NK-92 (cell line): ENCODE data around the gene GBX1.

Experiments used
- DNase-seq: peaks from one replicate; lab custom pipeline; 2025; ENCODE audit not compliant: unreplicated experiment; lab: John Stamatoyannopoulos, UW

GBX1 gene

DNA sequence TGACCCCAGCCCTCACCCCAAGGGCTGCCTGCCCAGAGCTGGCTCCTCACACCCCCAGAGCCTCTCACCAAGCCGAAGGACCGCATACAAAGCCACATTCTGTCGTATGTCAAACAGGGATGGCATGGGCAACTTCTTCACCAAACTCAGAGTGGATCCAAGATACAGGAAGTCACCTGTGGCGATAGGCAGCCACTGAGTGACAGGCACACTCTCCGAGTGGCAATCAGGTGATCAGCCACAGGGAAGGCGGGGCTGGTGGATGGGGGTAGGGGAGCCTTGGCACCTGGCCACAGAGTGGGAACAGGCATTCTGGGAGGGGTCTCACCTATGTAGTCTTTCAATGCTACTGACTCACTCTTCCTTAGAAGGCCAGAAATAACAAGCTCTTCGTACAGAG, 26.7 kb upstream of the GBX1 start:
- no peak for DNase-seq

DNA sequence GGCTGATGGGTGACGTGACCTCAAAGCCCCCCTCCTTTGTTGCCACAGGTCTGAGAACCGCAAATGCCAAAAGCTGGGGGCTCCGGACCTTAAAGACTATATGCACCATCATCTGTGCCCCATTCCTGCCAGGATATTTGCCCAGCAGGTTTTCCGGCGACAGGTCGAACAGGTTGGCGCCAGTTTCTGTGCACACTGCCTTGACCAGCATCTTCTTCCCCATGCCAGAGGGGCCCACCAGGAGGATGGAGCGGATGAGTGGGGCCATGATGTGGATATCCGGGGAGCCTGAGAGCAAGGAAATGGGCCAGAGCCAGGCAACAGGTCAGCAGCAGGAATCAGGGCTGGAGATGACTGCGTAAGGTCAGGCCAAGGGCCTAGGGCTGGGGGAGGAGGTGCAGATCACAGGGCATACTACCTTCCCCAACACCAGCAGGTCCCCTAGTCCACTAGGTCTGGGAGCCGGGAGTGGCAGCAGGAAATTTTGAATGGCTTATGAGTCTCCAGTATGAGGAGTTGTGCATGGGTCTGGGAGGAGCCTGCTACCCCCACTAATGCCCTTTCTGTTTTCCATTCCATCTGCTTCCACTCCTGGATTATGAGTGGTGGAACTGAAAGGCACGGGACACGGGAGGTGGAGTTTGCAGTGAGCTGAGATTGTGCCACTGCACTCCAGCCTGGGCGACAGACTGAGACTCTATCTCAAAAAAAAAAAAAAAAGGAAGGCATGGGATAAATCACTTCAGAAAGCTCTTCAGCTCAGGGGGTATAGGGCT, 25.9 kb upstream of the GBX1 start:
- no peak for DNase-seq

DNA sequence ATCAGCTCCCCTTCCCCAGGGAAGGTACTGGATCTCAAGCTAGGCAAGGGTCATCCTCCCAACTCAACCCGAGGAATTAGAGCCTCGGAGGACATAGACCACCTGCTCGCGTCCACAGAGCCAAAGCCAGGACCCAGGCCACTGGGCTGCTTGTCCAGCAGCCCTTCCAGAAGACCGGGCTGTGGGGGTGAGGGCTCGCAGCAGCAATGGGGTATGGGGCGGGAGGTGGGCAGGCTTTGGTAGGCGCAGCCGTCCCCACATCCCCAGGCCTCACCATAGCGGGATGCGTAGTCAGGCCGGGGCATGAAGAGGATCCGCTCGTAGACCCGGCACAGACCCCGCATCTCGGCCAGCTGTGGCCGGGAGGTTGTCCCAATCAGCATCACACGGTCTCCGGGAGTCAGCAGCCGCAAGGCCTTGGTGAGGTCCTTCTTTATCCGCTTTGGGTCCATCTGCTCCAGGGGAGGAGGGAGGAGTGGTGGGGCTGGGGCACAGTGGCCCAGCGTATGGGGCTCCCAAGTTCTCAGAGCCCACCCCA, 24.6 kb upstream of the GBX1 start:
- DNase-seq: no peak

DNA sequence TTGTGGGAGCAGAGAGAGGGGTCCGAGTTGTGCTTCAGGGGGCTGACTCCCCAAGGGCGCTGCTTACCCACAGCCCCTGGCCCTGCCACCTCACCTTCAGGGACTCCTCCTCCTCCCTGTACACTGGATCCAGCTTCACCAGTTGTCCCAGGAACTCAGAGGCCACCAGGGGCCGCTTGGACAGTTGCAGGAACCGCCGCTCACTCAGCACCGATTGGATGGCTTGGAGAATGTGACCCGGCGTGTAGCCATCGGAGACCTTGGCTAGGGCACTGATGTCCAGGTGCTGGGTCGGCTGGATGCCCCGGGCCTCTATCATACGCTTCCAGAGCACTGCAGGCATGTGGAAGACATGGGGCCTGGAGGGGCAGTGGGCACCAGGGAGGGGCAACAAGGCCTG, 24.1 kb upstream of the GBX1 start:
- DNase-seq: no peak

DNA sequence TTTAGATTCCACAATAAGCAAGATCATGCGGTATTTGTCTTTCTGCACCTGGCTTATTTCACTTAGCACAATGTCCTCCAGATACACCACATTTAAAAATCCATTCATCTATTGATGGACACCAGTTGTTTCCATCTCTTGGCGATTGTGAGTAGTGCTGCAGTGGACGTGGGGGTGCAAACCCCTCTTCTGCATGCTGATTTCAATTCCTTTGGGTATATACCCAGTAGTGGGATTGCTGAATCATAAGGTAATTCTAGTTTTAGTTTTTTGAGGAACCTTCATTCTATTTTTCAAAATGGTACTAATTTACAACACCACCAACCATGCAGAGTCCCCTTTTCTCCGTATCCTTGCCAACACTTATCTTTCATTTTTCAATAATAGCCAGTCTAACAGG, 21.5 kb upstream of the GBX1 start:
- DNase-seq: no peak

DNA sequence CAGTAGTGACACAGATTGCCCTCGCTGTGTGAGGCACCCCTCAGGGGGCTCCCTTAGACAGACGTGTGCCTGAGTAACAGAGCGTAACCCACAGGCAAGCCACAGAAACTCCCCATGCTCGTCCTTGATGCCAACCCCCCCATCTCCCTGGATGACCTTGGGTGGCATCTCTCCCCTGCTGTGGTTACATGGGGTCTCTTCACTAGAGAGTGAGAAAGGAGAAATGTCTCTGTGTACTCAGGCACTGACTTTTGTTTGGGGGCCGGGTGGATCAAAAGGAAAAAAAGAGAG, 20.7 kb upstream of the GBX1 start:
- DNase-seq: no peak

DNA sequence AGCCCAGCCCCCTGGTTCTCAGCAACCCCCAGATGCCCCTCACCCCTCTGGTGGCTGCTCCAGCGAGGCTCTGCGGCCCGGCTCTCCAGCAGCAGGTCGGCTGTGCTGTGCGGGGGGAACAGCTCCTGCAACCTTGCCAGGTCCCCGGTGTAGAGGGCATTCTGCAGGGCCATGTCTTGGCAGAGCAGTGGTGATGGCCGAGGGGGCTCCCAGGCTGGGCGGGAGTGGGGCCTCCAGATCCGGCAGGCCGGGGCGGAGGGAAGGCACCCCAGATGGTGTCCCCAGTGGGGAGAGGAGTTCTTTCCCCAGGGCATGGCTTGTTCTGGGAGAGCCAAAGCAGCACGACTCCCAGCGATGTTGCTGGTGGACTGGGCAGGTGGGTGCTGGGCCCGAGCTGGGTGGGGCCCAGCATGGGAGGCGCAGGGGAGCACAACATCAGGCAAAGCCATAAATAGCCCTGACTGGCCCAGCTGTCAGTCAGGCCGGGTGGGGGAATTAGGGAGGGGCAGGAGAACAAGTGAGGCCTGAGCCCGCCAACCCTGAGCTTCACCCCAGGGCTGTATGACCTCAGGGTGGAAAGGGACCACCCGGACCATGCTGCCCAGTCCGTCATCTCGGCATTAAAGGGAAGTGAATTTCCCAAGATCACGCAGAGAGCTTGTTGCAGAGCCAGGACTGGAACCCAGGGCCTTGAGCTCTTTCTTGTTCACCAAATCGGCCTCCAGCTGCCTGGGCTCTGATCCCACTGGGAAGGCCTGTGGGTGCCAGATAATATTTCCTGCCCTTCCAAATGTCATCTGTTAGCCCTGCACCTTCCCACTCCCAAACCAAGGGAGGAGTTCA, 20.1 kb upstream of the GBX1 start:
- no peak for DNase-seq

DNA sequence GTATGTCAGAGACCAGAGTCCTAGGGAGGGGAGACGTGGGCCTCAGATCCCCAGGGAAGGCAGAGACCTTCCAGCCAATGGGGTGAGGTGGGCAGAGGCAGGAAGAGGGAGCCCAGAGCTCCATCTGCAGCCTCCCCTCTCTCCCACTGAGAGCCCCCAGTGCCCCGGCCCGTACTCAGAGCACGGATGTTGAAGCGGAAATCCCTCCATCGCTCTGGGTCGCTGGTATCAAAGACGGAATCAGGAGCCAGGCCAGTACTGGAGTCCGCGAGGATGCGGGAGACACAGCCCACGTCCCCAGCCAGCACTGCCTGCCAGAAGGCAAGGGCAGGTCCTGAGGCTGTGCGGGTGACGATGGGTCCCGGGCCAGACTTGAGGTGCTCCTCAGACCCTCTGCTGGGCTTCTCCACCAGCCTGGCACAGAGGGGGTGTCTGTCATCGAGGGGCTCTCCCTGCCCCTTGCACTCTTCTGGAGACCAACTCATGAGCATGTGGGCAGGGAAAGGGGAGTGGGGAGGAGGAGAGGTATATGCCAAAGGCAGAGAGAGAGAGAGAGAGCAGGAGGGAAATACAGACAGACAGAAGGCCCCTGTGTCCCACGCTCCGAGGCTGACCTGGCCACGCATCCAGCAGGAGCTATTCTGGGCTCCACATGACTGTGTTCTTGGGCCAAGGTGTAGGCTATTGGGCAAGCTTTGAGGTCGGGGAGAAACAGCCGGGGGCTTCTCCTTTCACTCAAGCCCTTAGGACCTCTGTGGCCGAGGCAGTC, 19.3 kb upstream of the GBX1 start, which contains the start of gene ASB10:
Gene ASB10, minus strand, starts transcription at position 611 of the 769 bp plus-strand sequence. Its CDS starts 120 bp downstream, at position 491.
- no peak for DNase-seq

DNA sequence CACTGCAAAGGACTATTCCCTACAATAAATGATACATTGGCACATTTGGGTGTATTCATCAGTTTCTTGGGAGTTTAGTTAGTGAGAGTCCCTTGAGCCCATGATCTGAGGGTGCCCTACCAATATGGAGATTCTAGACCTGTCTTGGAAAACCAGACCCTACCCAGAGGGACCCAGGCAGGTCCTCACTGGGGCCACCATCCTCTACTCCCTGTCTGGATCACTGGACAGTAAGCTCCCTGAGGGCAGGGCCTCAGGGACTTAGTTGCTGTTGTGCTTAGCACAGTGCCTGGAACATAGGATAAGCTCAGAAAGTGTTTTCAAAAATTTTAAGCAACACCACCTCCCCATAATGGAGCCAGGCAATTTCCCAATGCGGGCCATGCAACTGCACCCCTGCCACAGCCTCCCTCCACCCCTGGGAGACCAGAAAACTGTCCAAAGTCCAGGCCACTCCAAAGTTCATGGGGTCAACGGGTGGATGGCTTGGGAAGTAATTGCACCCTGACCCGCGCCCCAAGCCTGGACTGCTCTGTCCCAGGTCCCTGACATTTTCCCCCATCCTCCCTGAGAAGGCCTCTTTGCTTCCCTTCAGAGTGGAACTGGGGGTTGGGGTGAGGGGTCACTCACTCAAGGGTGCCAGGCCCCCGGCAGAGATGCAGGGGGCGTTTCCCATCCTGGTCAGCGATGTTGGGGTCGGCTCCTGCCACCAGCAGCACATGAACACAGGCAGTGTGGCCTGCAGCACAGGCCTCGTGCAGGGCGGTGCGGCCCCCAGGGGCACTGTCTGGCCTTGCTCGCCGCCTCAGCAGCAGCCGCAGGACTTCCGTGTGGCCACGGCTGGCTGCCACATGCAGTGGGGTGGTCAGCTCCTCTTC, 18.5 kb upstream of the GBX1 start:
- no peak for DNase-seq

DNA sequence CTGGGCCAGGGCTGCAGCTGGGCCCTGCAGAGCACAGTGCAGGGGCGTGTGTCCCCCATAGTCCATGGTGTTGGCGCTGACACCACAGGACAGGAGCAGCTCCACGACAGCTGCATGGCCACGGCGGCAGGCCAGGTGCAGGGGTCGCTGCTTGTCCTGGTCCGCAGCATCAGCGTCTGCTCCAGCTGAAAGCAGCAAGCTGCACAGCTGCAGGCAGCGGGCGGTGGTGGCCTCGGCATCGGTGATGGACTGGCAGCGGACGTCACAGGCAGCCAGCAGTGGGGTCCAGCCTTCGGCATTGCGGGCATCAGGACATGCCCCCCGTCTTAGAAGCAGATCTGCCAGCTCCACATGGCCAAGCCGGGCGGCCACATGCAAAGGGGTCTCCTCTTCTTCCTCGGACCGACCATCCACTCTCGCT, 13.5 kb upstream of the GBX1 start:
- no peak for DNase-seq

DNA sequence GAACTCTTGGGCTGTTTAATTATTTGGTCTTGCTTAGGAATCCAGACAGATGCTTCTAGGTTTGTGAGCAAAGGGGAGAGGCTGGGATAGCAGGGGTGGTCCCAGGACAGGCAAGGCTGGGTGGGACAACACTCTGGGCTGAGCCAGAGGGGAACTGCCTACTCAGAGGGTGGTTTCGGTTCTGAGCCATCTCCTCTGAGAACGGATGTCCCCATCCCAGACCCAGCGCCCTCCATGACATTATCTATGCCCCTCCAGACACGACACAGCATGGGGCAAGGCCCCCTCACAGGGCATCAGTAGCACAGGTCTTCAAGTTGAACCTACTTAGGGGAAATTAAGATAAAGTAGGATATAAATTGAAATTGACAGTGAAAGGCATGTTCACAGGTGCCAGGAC, 12.5 kb upstream of the GBX1 start:
- no peak for DNase-seq

DNA sequence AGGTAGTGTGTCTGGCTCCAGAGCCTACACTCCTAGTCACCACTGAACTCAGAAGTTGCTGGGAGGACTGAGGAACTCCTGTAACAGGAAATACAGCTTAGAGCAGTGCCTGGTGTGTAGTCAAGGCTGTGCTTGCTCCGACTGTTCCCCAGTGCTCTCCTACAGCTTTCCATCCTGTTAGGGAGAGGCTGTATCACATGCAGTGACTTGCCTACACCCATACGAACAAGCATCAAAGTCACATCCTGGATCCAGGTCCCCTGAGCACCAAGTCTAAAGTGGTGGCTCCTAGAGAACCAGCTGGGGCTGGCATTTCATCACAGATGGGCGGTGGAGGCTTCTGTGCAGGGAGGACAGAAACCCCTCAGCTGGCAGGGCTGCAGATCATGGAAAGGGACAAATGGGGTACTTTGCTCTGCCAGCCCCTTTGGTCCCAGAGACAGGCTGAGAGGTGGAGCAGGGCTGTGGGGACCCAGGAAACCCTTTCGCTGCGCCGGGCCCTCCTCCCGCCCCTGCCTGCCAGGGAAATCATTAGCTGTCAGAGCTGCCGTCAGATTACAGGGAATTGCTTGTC, 11.9 kb upstream of the GBX1 start:
- no peak for DNase-seq

DNA sequence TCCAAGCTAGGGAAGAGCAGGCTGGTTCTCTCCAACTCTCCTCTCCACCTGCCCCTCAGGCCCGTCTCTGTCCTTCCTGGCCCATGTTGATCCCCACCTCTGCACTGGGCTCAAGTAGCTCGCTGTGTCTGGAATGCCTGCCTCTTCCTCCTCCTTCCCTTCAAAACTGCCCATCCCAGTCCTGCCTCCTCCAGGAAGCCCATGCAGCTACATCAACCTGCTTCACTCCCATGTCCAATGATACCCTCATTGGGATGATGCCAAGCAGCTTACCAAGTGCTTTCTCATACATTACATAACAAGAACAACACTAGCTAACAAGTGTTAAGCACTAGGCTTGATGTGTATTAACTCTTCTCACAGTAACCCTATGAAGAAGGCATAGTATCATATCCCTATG, 11.3 kb upstream of the GBX1 start:
- no peak for DNase-seq

DNA sequence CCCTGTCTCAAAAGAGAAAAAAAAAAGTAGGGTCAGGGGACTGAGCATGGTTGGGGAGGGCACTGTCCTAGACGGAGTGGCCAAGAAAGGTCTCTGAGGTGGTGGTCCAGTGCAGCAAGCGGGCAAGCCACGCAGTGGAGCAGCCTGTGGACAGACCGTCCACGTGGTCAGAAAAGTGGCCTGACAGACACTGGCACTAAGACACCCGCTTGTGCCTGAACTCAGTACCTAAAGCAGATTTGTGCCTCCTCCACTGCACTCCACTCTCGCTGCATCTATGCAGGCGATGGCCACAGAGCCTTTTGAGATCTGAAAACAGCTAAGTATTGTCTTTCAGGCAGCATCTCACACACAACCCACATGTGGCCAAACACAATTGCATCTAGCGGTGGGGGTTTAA, 10.7 kb upstream of the GBX1 start:
- DNase-seq: no peak

DNA sequence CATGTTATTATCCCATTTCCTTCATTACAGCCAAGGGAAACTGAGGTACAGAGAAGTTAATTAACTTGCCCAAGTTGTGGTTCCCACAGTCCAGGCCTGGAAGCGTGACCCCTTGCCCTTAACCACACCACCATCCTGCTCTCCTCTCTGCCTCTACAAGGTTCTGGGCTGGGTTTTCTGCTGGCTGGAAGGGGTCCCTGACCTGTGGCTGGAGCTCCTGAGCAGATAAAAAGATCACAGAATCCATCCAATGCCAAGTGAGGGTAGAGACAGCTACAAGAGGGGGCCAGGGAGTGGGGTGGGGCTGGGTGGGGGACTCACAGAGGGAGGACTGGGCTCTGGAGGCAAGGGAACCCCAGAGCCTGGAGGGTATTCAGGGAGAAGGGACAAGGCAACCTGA, 9.8 kb upstream of the GBX1 start:
- DNase-seq: no peak

DNA sequence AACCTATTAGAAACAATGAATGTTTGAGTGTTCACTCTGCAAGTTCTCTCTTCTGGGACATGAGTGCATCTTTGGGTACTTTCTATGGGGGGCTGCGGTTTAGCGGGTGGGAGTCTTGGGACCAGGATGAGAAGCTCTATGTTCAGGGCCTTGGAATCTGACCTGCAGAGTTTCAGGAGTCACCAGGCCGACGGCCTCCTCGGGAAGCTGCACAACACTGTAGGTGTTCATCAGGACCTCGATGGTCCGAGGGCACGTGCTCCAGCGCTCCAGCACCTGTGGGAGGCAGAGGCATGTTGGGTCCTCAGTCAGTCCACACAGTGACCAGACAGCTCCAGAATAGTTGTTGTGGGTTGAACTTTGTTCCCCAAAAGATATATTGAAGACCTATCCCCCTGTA, 8.9 kb upstream of the GBX1 start:
- DNase-seq: no peak

DNA sequence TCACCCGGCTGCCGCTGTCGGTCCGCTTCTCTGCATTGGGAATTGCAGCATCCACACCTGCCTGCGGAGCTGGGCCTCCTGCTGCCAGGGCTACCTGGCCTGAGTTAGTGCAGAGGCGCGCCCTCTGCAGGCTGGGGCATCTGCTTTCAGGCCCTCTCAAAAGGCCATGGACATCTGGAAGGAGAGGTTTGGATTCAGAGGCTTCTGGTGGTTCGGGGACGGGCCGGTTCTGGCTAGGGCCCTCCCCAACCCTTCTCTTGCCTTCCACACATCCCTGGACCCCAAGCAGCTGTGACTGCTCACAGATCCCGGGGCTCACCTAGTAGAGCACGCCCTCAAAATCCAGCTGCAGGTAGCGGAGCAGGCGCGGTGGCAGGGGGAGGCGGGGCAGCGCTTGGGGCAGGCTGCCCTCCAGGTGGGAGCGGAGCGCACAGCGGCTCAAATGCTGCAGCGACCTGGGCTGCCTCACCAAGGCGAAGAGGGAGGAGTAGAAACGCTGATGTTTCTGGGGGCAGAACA, 8.4 kb upstream of the GBX1 start:
- DNase-seq: no peak

DNA sequence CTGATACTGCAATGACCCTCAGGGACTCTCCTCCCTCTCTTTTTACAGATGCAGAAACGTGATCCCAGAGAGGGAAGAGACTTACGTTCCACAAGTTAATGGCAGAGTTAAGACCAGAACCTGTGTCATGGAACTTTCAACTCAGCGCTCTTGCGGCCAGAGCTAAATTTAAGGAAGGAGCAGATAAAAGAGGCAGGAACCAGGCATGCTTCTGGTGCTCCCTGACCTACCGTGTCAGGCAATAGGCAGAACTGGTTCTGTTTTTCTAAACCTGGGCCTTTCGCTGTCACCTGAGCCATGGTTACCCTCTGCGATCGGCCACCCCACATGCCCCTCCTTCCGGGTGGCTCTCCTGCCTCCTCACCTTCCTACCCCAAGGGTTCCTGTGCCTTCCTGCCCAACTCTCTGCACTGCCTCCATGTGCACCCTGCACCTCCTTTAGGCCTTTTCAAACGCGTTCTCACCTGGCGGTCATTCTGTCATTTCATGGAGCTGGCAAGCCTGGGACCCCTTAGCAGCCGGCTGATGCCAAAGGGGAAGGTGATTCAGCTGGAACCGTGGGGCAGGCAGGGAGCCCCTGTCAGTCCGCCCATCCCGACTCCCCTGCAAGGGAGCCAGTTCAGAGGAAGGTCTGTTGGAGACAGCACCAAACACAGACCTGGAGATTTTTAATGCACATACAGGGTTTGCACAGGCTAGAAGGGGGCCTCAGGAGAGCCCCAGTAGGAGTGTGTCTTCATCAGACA, 7.7 kb upstream of the GBX1 start:
- DNase-seq: no peak
